Tibial nerve (tissue), 4 donors: ENCODE measurements around the gene TBC1D23.
A peak's percentile ranks its signal among the peaks of the same experiment; 100 is the strongest.

ENCODE experiments used
- EP300 ChIP-seq, 2 donors: sonication (generic); formaldehyde crosslinking; IDR thresholded peaks; one replicate each; pipeline ENCODE4 v1.6.1; 2017; ENCODE audit warnings: antibody characterized with exemption in 2 of 2, mild to moderate bottlenecking in 1 of 2
- TF ChIP-seq, protein P1 (sequence below), 5 experiments: fragments of 200-600 bp in 3 of 5; fragments of 450-650 bp in 2 of 5; sonication (generic) in 3 of 5; IDR thresholded peaks; one replicate each; pipeline ENCODE4 v1.5.1; 2016 to 2019; ENCODE audit warnings: antibody characterized with exemption in 5 of 5, mild to moderate bottlenecking in 3 of 5, moderate library complexity in 2 of 5

DNA sequence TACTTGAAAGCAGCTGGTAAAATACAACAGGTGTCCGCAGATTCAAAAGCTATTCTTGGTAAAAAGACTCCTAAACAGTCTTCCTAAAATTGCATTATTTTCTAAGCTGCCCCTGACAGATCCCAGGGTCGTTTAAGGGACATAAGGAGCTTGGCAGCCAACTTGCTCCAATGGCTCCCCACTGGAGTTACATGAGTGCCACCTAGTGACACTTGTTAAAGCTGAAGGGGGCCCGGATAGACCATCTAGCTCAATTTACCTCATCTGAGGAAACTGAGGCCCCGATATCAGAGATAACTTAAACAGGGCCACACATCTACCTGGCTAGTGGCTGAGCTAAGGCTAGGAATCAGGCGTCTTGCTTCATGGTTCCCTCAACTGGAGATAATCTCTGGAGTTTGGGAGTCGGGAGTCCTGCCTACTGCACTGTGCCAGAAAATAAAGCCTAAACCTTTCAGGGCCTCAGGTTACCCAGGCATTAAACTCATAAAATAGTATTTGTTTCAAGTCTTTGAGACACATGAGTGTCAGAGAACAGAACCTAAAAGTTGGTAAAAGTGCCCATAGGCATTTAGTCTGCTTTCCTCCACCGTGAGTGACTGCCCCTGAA lies 6.5 kb upstream of the TBC1D23 start:
- peak in 1 of 2 donors; percentile 32 for TF ChIP-seq EP300 (IDR thresholded peaks at IDR 0.05)
- TF ChIP-seq, protein P1, sequence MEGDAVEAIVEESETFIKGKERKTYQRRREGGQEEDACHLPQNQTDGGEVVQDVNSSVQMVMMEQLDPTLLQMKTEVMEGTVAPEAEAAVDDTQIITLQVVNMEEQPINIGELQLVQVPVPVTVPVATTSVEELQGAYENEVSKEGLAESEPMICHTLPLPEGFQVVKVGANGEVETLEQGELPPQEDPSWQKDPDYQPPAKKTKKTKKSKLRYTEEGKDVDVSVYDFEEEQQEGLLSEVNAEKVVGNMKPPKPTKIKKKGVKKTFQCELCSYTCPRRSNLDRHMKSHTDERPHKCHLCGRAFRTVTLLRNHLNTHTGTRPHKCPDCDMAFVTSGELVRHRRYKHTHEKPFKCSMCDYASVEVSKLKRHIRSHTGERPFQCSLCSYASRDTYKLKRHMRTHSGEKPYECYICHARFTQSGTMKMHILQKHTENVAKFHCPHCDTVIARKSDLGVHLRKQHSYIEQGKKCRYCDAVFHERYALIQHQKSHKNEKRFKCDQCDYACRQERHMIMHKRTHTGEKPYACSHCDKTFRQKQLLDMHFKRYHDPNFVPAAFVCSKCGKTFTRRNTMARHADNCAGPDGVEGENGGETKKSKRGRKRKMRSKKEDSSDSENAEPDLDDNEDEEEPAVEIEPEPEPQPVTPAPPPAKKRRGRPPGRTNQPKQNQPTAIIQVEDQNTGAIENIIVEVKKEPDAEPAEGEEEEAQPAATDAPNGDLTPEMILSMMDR (IDR thresholded peaks at IDR 0.05): peak; percentile 54 to 77 (median 60)
